HepG2 (cell line): ENCODE data around the gene GMPR. TPM values are rescaled to one million over a fixed set of nuclear protein-coding genes. Genes with fewer than 3 reads are reported as not detected.

Experiments used
- ATAC-seq: fragments of 200-7000 bp; cut with Tn5 transposase; 3 replicates; pipeline ENCODE4 v1.9.1; 2020; ENCODE audit warnings: mild to moderate bottlenecking, moderate library complexity
- BruUV-seq: library from RNA; stranded (reverse); fragments of 400-500 nt; replicated peaks from 2 replicates; lab custom pipeline; 2021; lab: Mats Ljungman, UMichigan
- CTCF ChIA-PET: fragments of 300-600 bp; formaldehyde crosslinking; extraction: SDS; loops from one replicate; lab custom pipeline; 2021; ENCODE audit warnings: low total read pairs, inconsistent platforms, low intra/inter-chr PET ratio; lab: Yijun Ruan, JAX
- POLR2A ChIA-PET: fragments of 350-600 bp; sonication (Branson Sonifier 250); formaldehyde crosslinking; loops from one replicate; lab custom pipeline; 2020; ENCODE audit warnings: antibody characterized with exemption, inconsistent platforms; lab: Yijun Ruan, JAX
- DNase-seq: peaks from one replicate; pipeline ENCODE4 v3.0.0-alpha.2; 2015; ENCODE audit warnings: low spot score
- FAIRE-seq: peaks from 3 replicates; lab custom pipeline; 2011; peaks lifted over from hg19 to GRCh38; lab: Jason Lieb, UNC
- H2AFZ ChIP-seq: one replicate; pipeline ENCODE4 v1.6.1; 2011; ENCODE audit warnings: low read length, inconsistent platforms
- H3K27ac ChIP-seq: fragments of 300-600 bp; 3 replicates; pipeline ENCODE4 v1.8.0; 2011; ENCODE audit warnings: mixed run types, mild to moderate bottlenecking, mixed read lengths, low read length, inconsistent platforms; ENCODE audit not compliant: insufficient read depth; ENCODE audit errors: extremely low read length
- H3K27me3 ChIP-seq, 2 experiments: fragments of 200-600 bp in 1 of 2; 2 replicates in 1 of 2; 3 replicates in 1 of 2; pipeline versions ENCODE4 v1.6.0 to v1.8.0; 2011; ENCODE audit warnings: low read length in 2 of 2, mild to moderate bottlenecking in 2 of 2, moderate library complexity in 2 of 2, inconsistent platforms in 1 of 2; ENCODE audit not compliant: insufficient read depth in 2 of 2, control insufficient read depth in 1 of 2
- H3K36me3 ChIP-seq, 2 experiments: fragments of 200-600 bp in 1 of 2; replicated peaks in 1 of 2; 2 replicates in 1 of 2; 3 replicates in 1 of 2; pipeline versions ENCODE4 v1.5.1 to v1.8.0; 2011; ENCODE audit warnings: low read length in 2 of 2, inconsistent platforms in 1 of 2; ENCODE audit not compliant: insufficient read depth in 2 of 2, control insufficient read depth in 1 of 2
- H3K4me1 ChIP-seq: 2 replicates; pipeline ENCODE4 v1.5.1; 2012; ENCODE audit warnings: low read length, inconsistent platforms; ENCODE audit not compliant: insufficient read depth
- H3K4me2 ChIP-seq: 2 replicates; pipeline ENCODE4 v1.6.0; 2011; ENCODE audit warnings: low read depth, low read length, inconsistent platforms
- H3K4me3 ChIP-seq, 3 experiments: fragments of 200-600 bp in 1 of 3; sonication (generic), shearing (Covaris generic) in 1 of 3; replicated peaks in 1 of 3; 2 replicates each; pipeline ENCODE4 v1.5.1; 2011 to 2016; ENCODE audit warnings: low read length in 3 of 3, inconsistent platforms in 2 of 3, low read depth in 2 of 3, mild to moderate bottlenecking in 2 of 3, control low read depth in 1 of 3, mixed read lengths in 1 of 3; ENCODE audit not compliant: insufficient read depth in 1 of 3
- H3K79me2 ChIP-seq: one replicate; pipeline ENCODE4 v1.6.1; 2011; ENCODE audit warnings: low read length, inconsistent platforms; ENCODE audit not compliant: insufficient read depth
- H3K9ac ChIP-seq: 2 replicates; pipeline ENCODE4 v1.6.0; 2011; ENCODE audit warnings: mild to moderate bottlenecking, low read depth, low read length, inconsistent platforms; ENCODE audit not compliant: insufficient read depth
- H3K9me3 ChIP-seq: 2 replicates; pipeline ENCODE4 v1.5.1; 2012; ENCODE audit warnings: mild to moderate bottlenecking, low read length
- H4K20me1 ChIP-seq: 2 replicates; pipeline ENCODE4 v1.6.0; 2011; ENCODE audit warnings: inconsistent platforms, mild to moderate bottlenecking, low read length, moderate library complexity; ENCODE audit not compliant: insufficient read depth
- GABPA ChIP-seq, 2 experiments: IDR thresholded peaks; 2 replicates each; pipeline ENCODE4 v1.6.1; 2011 to 2016; ENCODE audit warnings: low read depth in 2 of 2, low read length in 1 of 2, missing biosample characterization in 1 of 2, missing genetic modification characterization in 1 of 2
- ISL2 ChIP-seq: sonication (generic); formaldehyde crosslinking; IDR thresholded peaks from 2 replicates; pipeline ENCODE4 v1.5.0; 2020; ENCODE audit warnings: missing genetic modification reagents
- MBD4 ChIP-seq: IDR thresholded peaks from 2 replicates; pipeline ENCODE4 v1.6.1; 2012; ENCODE audit warnings: low read length, inconsistent platforms, borderline replicate concordance
- PBX3 ChIP-seq: sonication (generic); formaldehyde crosslinking; IDR thresholded peaks from 2 replicates; pipeline ENCODE4 v1.8.1; 2023; ENCODE audit warnings: missing genetic modification reagents, inconsistent platforms, borderline replicate concordance
- POGZ ChIP-seq: sonication (generic); formaldehyde crosslinking; IDR thresholded peaks from 2 replicates; pipeline ENCODE4 v1.4.0; 2020; ENCODE audit warnings: mild to moderate bottlenecking, missing genetic modification reagents
- RFX3 ChIP-seq: IDR thresholded peaks from 2 replicates; pipeline ENCODE4 v1.6.1; 2016; ENCODE audit warnings: missing biosample characterization, missing genetic modification reagents
- ZNF235 ChIP-seq: sonication (generic); formaldehyde crosslinking; IDR thresholded peaks from 2 replicates; pipeline ENCODE4 v1.8.1; 2023; ENCODE audit warnings: mild to moderate bottlenecking, missing genetic modification reagents, borderline replicate concordance
- ZNF468 ChIP-seq: sonication (generic); formaldehyde crosslinking; IDR thresholded peaks from 2 replicates; pipeline ENCODE4 v1.8.0; 2022; ENCODE audit warnings: mild to moderate bottlenecking, moderate library complexity, missing genetic modification reagents
- ZNF660 ChIP-seq: sonication (generic); formaldehyde crosslinking; IDR thresholded peaks from 2 replicates; pipeline ENCODE4 v1.5.1; 2020; ENCODE audit warnings: mild to moderate bottlenecking, low read depth, missing genetic modification reagents, borderline replicate concordance
- ZNF883 ChIP-seq: sonication (generic); formaldehyde crosslinking; IDR thresholded peaks from 2 replicates; pipeline ENCODE4 v1.5.1; 2020; ENCODE audit warnings: mild to moderate bottlenecking, missing genetic modification reagents; ENCODE audit errors: not compliant biosample characterization
- ZSCAN29 ChIP-seq: sonication (generic); formaldehyde crosslinking; conservative IDR thresholded peaks from 2 replicates; pipeline ENCODE4 v1.4.0; 2020; ENCODE audit warnings: mild to moderate bottlenecking, missing genetic modification reagents
- whole genome bisulfite sequencing: methylation state at CpG from one replicate; pipeline ENCODE4 v1.1.6; 2017; ENCODE audit warnings: low lambda C conversion rate; 5-methylcytosine and 5-hydroxymethylcytosine counted together
- in situ Hi-C: cut with HindIII; loops from 2 replicates; pipeline ENCODE4 v1.10.0; 2017; ENCODE audit warnings: low pct_unique_long_range_greater_than_20kb; ENCODE audit not compliant: extremely low pct_ligation_motif_present
- intact Hi-C: fragments of 100-400 bp; cut with micrococcal nuclease; formaldehyde crosslinking; loops from one replicate; pipeline ENCODE4 v1.10.0; 2022; ENCODE audit not compliant: unreplicated experiment
- polyA plus RNA-seq, 8 experiments: library from polyadenylated mRNA; depleted of rRNA in 3 of 8; stranded (reverse) in 7 of 8; unstranded in 1 of 8; fragments of >200 nt; fragmentation: Illumina TruSeq in 4 of 8; extraction: Trizol in 4 of 8; gene quantifications; 2 replicates each; pipeline versions ENCODE4 v1.2.1 to v1.2.3, GENCODE V29; 2011 to 2016; ENCODE audit warnings: low read depth in 4 of 8, missing spikeins in 1 of 8, mixed read lengths in 1 of 8; ENCODE audit not compliant: insufficient read depth in 1 of 8
- total RNA-seq, 5 experiments: library from RNA; depleted of rRNA; stranded (reverse); fragments of >200 nt; fragmentation: Illumina TruSeq; extraction: Trizol; gene quantifications; 2 replicates each; pipeline ENCODE4 v1.2.3, GENCODE V29; 2016; ENCODE audit warnings: low read depth in 1 of 5
- TF ChIP-seq, protein P1 (sequence below): sonication (generic); formaldehyde crosslinking; IDR thresholded peaks from 2 replicates; pipeline ENCODE4 v1.4.0; 2020; ENCODE audit warnings: missing genetic modification reagents

Gene GMPR
- total and polyA plus RNA-seq, 2 of the 13 experiments (the other 11 are each of a cell fraction or from before 2014, with no cell fraction given), result not detected

- ChIA-PET CTCF (no interaction called here), POLR2A (no interaction called here)
- Histone ChIP-seq H3K4me2 (no peak overlapping the region), H3K4me1 (no peaks in the 10 kb centered on the region), H3K9me3 (no peaks in the 10 kb centered on the region), H3K79me2 (no peaks in the 10 kb centered on the region), H3K9ac (no peak overlapping the region), H4K20me1 (no peaks in the 10 kb centered on the region), H3K27me3 (peaks cover 0 to 42% of the 10 kb centered on the region in 2 experiments; a peak in 3 of 5 replicates), H2AFZ (no peak overlapping the region), H3K27ac (no peak overlapping the region), H3K36me3 (no peaks in the 10 kb centered on the region), H3K4me3 (no peak overlapping the region)
- TF ChIP-seq POGZ (CRISPR knock-in tag), result no peak
- TF ChIP-seq RFX3 (CRISPR knock-in tag), result no peak
- no peak for TF ChIP-seq ZNF235 (CRISPR knock-in tag)
- no peak for TF ChIP-seq PBX3 (CRISPR knock-in tag)
- TF ChIP-seq, protein P1, sequence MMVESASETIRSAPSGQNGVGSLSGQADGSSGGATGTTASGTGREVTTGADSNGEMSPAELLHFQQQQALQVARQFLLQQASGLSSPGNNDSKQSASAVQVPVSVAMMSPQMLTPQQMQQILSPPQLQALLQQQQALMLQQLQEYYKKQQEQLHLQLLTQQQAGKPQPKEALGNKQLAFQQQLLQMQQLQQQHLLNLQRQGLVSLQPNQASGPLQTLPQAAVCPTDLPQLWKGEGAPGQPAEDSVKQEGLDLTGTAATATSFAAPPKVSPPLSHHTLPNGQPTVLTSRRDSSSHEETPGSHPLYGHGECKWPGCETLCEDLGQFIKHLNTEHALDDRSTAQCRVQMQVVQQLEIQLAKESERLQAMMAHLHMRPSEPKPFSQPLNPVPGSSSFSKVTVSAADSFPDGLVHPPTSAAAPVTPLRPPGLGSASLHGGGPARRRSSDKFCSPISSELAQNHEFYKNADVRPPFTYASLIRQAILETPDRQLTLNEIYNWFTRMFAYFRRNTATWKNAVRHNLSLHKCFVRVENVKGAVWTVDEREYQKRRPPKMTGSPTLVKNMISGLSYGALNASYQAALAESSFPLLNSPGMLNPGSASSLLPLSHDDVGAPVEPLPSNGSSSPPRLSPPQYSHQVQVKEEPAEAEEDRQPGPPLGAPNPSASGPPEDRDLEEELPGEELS (CRISPR knock-in tag), result no peak
- no peak for TF ChIP-seq ISL2 (CRISPR knock-in tag)
- no peak for TF ChIP-seq ZSCAN29 (CRISPR knock-in tag)
- TF ChIP-seq GABPA (IDR thresholded peaks at IDR 0.05; ENCODE audit: low read depth, low read length), result no peak
- no peak for TF ChIP-seq GABPA (CRISPR knock-in tag; IDR thresholded peaks at IDR 0.05; ENCODE audit: low read depth)
- no peak for TF ChIP-seq ZNF660 (CRISPR knock-in tag)
- no peak for TF ChIP-seq MBD4
- no peak for TF ChIP-seq ZNF883
- TF ChIP-seq ZNF468 (CRISPR knock-in tag), result no peak
- ATAC-seq, result 0 out of 3 replicates have a peak, but pooled peaks have one; percentile 37
- WGBS, result 7% methylated on average over 6 of the region's 6 CpGs
- in situ Hi-C loops, result no loop called here
- no TSS peak for BruUV-seq
- no peak for FAIRE-seq
- intact Hi-C loops, result no loop called here
- DNase-seq, result no peak
Measured at GRCh38 chr6:16229700-16230099, 8.7 kb upstream of the GMPR start.
